Calu3 (cell line): ENCODE measurements around the gene ZBTB16. TPM values are rescaled to one million over a fixed set of nuclear protein-coding genes. Genes with fewer than 3 reads are reported as not detected.

Source experiments
- BruUV-seq: library from RNA; stranded (reverse); fragments of 400-500 nt; replicated peaks from 2 replicates; lab custom pipeline; 2021; lab: Mats Ljungman, UMichigan
- CTCF ChIA-PET: fragments of 300-600 bp; sonication (Branson Sonifier 250); formaldehyde crosslinking; loops from one replicate; lab custom pipeline; 2022; ENCODE audit warnings: antibody characterized with exemption; lab: Charles Lee
- DNase-seq: peaks from one replicate; pipeline ENCODE4 v3.0.0; 2022
- H3K27ac Mint-ChIP-seq: one replicate; pipeline ENCODE4 v1.8.0; 2022; ENCODE audit warnings: mixed read lengths; ENCODE audit not compliant: unreplicated experiment
- H3K27me3 Mint-ChIP-seq: one replicate; pipeline ENCODE4 v1.8.0; 2022; ENCODE audit warnings: mixed read lengths; ENCODE audit not compliant: unreplicated experiment
- H3K36me3 Mint-ChIP-seq: one replicate; pipeline ENCODE4 v1.8.0; 2022; ENCODE audit warnings: mild to moderate bottlenecking, moderate library complexity, mixed read lengths; ENCODE audit not compliant: insufficient read depth, unreplicated experiment
- H3K4me1 Mint-ChIP-seq: one replicate; pipeline ENCODE4 v1.8.0; 2022; ENCODE audit warnings: mild to moderate bottlenecking, low read depth, mixed read lengths; ENCODE audit not compliant: unreplicated experiment
- H3K4me3 Mint-ChIP-seq: one replicate; pipeline ENCODE4 v1.8.0; 2022; ENCODE audit warnings: mild to moderate bottlenecking, low read depth, moderate library complexity, mixed read lengths; ENCODE audit not compliant: unreplicated experiment
- H3K9me3 Mint-ChIP-seq: one replicate; pipeline ENCODE4 v1.8.0; 2022; ENCODE audit warnings: low read depth, mixed read lengths; ENCODE audit not compliant: unreplicated experiment
- intact Hi-C: fragments of 100-400 bp; cut with micrococcal nuclease; formaldehyde crosslinking; loops from one replicate; pipeline ENCODE4 v1.10.0; 2022; ENCODE audit not compliant: unreplicated experiment
- total RNA-seq: library from RNA; stranded (reverse); gene quantifications from 2 replicates; pipeline ENCODE4 v1.2.3, GENCODE V29; 2022
- TF ChIP-seq, protein P1 (sequence below): fragments of 200-600 bp; IDR thresholded peaks from one replicate; pipeline ENCODE4 v1.8.0; 2022; ENCODE audit warnings: antibody characterized with exemption; ENCODE audit not compliant: unreplicated experiment

ZBTB16 gene
- total RNA-seq, 1 experiment from 2014 or later = not detected

DNA sequence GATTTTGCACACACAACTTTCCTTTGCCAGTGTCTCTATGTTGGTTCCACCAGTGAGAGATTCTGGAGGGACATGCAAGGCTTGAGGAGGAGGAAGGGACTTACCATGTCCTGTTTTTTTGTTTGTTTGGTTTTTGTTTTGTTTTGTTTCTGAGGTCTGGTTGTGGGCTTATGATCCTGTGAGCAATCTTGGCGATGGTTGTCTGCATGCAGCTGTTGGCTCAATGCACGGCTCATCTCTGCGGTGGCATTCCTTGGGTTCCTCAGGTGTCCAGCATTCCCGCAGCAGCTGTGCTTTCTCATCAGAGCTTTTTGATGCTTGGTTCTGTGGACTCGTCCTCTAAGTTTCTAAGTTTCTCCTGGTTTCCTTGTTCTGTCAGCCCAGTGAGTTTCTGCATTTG, 231.9 kb downstream of the ZBTB16 start:
- CTCF ChIA-PET = interaction anchor here (1.4 kb wide), 1 partner anchor 10 kb away, joined by 4 read pairs; no protein-coding TSS in a partner anchor
- intact Hi-C loops = loop anchor here (5.0 kb wide), 1 partner anchor 146 kb away; the partner anchor contains the start of gene REXO2
- Mint-ChIP-seq H3K36me3 (peaks cover 20% of the 10 kb centered on the region), H3K4me1 (peaks cover 69% of the 10 kb centered on the region), H3K27ac (peak overlapping the region; percentile 99), H3K9me3 (no peaks in the 10 kb centered on the region), H3K4me3 (peak overlapping the region; percentile 10), H3K27me3 (no peaks in the 10 kb centered on the region)
- no TSS peak for BruUV-seq
- no peak for DNase-seq
- TF ChIP-seq, protein P1, sequence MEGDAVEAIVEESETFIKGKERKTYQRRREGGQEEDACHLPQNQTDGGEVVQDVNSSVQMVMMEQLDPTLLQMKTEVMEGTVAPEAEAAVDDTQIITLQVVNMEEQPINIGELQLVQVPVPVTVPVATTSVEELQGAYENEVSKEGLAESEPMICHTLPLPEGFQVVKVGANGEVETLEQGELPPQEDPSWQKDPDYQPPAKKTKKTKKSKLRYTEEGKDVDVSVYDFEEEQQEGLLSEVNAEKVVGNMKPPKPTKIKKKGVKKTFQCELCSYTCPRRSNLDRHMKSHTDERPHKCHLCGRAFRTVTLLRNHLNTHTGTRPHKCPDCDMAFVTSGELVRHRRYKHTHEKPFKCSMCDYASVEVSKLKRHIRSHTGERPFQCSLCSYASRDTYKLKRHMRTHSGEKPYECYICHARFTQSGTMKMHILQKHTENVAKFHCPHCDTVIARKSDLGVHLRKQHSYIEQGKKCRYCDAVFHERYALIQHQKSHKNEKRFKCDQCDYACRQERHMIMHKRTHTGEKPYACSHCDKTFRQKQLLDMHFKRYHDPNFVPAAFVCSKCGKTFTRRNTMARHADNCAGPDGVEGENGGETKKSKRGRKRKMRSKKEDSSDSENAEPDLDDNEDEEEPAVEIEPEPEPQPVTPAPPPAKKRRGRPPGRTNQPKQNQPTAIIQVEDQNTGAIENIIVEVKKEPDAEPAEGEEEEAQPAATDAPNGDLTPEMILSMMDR = no peak

DNA sequence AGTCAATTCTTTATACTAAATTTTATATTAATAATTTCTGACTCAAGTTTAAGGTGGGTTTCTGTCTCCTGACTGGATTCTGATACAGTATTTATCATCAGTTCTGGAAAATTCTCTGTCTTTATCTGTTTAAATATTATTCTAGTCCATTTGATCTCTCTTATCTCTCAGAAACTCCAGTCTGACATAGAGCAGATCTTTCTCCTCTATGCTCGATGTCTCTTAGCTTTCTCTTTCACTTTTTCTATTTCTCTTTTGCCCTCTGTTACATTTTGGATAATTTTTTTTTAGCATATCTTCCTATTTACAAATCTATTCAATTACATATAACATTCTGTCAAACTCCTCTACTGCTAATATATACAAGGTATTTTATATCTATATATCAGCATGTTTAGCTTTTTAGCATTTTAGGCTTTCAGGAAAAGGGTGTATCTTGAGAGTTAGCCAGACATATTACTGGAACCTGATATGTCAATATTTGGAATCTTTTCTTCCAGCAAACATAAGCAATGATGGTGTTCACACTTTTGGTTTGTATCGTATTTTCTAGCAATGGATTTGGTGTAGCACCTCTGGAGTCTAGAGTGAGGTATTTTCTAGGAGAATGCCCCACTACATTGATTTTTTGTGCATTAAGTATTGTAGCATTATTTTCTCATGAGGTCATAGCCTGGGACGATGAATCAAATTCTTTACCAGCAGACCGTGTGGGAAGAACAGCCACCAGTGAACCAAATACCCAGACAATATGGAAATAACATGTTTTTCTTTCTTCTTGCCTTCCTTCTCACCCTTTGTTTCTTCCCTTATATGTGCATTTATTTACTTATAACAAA, 232.6 kb downstream of the ZBTB16 start:
- TF ChIP-seq, protein P1 = no peak
- no TSS peak for BruUV-seq
- intact Hi-C loops = loop anchor here (5.0 kb wide), 1 partner anchor 145 kb away; the partner anchor contains the start of gene REXO2
- H3K27ac Mint-ChIP-seq = peak overlapping the region; percentile 99
- no peaks in the 10 kb centered on the region for H3K9me3 Mint-ChIP-seq
- DNase-seq = no peak
- H3K27me3 Mint-ChIP-seq = no peaks in the 10 kb centered on the region
- H3K36me3 Mint-ChIP-seq = peaks cover 26% of the 10 kb centered on the region
- CTCF ChIA-PET = interaction anchor here (1.4 kb wide), 1 partner anchor 11 kb away, joined by 4 read pairs; no protein-coding TSS in a partner anchor
- H3K4me3 Mint-ChIP-seq = peak overlapping the region; percentile 10
- H3K4me1 Mint-ChIP-seq = peaks cover 65% of the 10 kb centered on the region

DNA sequence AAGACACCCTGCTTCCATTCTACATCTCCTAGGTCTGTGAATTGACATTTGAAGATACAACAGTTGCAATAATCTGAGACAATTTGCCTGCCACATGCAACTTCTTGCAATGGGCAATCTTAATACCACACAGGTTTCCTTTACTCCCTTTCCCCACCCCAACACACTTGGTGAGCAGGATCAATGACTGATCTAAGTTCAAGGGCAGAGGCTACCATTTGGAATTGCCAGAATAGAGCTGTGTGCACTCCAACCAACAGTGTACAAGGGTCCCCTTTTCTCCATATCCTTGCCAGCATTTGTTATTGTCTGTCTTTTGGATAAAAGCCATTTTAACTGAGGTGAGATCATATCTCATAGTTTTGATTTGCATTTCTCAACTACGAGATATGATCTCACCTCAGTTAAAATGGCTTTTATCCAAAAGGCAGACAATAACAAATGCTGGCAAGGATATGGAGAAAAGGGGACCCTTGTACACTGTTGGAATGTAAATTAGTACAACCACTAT, 233.7 kb downstream of the ZBTB16 start:
- CTCF ChIA-PET = interaction anchor here (1.1 kb wide), 1 partner anchor 12 kb away, joined by 3 read pairs; no protein-coding TSS in a partner anchor
- DNase-seq = no peak
- peaks cover 36% of the 10 kb centered on the region for H3K36me3 Mint-ChIP-seq
- peak overlapping the region; percentile 99 for H3K27ac Mint-ChIP-seq
- TF ChIP-seq, protein P1 = no peak
- intact Hi-C loops = loop anchor here (5.0 kb wide), 1 partner anchor 144 kb away; the partner anchor contains the start of gene REXO2
- no TSS peak for BruUV-seq
- H3K4me3 Mint-ChIP-seq = no peak overlapping the region
- no peaks in the 10 kb centered on the region for H3K9me3 Mint-ChIP-seq
- H3K27me3 Mint-ChIP-seq = no peaks in the 10 kb centered on the region
- peaks cover 63% of the 10 kb centered on the region for H3K4me1 Mint-ChIP-seq

DNA sequence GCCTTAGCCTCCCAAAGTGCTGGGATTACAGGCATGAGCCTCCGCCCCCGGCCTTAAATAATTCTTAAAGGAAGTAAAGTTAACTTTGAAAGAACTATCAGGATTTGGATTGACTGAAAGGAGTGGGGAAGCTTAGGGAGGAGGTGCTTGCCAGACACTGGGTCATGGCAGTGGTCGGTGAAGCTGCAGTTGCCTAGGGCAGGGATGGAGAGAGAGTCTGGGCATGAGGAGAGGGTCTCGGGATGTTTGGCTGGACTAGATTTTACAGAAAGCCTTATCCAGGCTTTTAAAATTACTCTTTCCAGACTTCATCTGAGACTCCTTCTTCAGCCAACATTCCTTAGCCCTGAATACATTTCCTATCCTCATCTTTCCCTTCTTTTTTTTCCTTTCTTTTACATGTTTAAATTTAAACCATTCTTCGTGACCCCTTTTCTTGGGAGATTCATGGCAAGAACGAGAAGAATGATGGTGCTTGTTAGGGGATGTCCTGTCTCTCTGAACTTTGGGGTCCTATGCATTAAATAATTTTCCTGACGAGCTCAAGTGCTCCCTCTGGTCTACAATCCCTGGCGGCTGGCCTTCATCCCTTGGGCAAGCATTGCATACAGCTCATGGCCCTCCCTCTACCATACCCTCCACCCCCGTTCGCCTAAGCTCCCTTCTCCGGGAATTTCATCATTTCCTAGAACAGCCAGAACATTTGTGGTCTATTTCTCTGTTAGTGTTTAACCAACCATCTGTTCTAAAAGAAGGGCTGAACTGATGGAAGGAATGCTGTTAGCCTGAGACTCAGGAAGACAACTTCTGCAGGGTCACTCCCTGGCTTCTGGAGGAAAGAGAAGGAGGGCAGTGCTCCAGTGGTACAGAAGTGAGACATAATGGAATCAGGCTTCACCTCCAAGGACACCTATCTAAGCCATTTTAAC, 236.4 kb downstream of the ZBTB16 start, which contains the start of gene NNMT:
Gene NNMT, plus strand, starts transcription at position 724 of the 929 bp plus-strand sequence. Its CDS starts 158 bp downstream, at position 882.
- H3K4me1 Mint-ChIP-seq = peaks cover 53% of the 10 kb centered on the region
- H3K27ac Mint-ChIP-seq = peak within 1 kb of the TSS; percentile 99
- intact Hi-C loops = loop anchor here (1.0 to 5.0 kb wide), 2 partner anchors 16 to 106 kb away; partner anchors contain the start of genes C11orf71 and RBM7
- CTCF ChIA-PET = interaction anchor here (0.6 to 1.3 kb wide), 3 partner anchors 15 to 1914 kb away, joined by 3 to 4 read pairs (median 3); no protein-coding TSS in a partner anchor
- no peaks in the 10 kb centered on the region for H3K9me3 Mint-ChIP-seq
- DNase-seq = peak; percentile 65
- no TSS peak for BruUV-seq
- H3K36me3 Mint-ChIP-seq = peaks cover 59% of the 10 kb centered on the region
- peak within 1 kb of the TSS; percentile 74 for H3K4me3 Mint-ChIP-seq
- TF ChIP-seq, protein P1 = no peak
- no peaks in the 10 kb centered on the region for H3K27me3 Mint-ChIP-seq
